H1 (cell line): Measurements from ENCODE around the gene KCNAB3. TPM values are rescaled to one million over a fixed set of nuclear protein-coding genes. Genes with fewer than 3 reads are reported as not detected.

Experiments
- CTCF ChIA-PET: fragments of 300-600 bp; sonication (Branson Sonifier 250); formaldehyde crosslinking; loops from one replicate; lab custom pipeline; 2021; ENCODE audit not compliant: partially characterized antibody; lab: Charles Lee
- POLR2A ChIA-PET: fragments of 300-600 bp; sonication (Branson Sonifier 250); formaldehyde crosslinking; loops from one replicate; lab custom pipeline; 2021; ENCODE audit warnings: inconsistent platforms; ENCODE audit not compliant: partially characterized antibody; lab: Charles Lee
- DNase-seq, 2 experiments: peaks; one replicate each; pipeline versions ENCODE4 v3.0.0 to v3.0.0-alpha.2; 2010 to 2022; ENCODE audit warnings: low spot score in 2 of 2, low read depth in 1 of 2, mixed read lengths in 1 of 2
- FAIRE-seq: peaks from 2 replicates; lab custom pipeline; 2011; peaks lifted over from hg19 to GRCh38; lab: Jason Lieb, UNC
- H2AFZ ChIP-seq: 2 replicates; pipeline ENCODE4 v1.8.1; 2012; ENCODE audit warnings: low read length, inconsistent platforms
- H2AK5ac ChIP-seq: 2 replicates; pipeline ENCODE4 v1.6.1; 2013; ENCODE audit warnings: low read depth, low read length
- H2BK120ac ChIP-seq: replicated peaks from 2 replicates; pipeline ENCODE3; 2013; ENCODE audit warnings: low read depth, low read length, inconsistent platforms
- H2BK12ac ChIP-seq: 2 replicates; pipeline ENCODE4 v1.6.1; 2013; ENCODE audit warnings: low read depth, low read length
- H2BK15ac ChIP-seq: 2 replicates; pipeline ENCODE4 v1.6.1; 2013; ENCODE audit warnings: low read length
- H2BK20ac ChIP-seq: 2 replicates; pipeline ENCODE4 v1.6.1; 2013; ENCODE audit warnings: low read length
- H2BK5ac ChIP-seq: 2 replicates; pipeline ENCODE4 v1.6.1; 2013; ENCODE audit warnings: low read depth, low read length
- H3K14ac ChIP-seq: 2 replicates; pipeline ENCODE4 v1.6.1; 2013; ENCODE audit warnings: inconsistent platforms; ENCODE audit not compliant: insufficient read length
- H3K18ac ChIP-seq: 2 replicates; pipeline ENCODE4 v1.6.1; 2013; ENCODE audit warnings: low read length; ENCODE audit errors: extremely low read depth
- H3K23ac ChIP-seq: 2 replicates; pipeline ENCODE4 v1.6.1; 2013; ENCODE audit warnings: inconsistent platforms; ENCODE audit not compliant: insufficient read length
- H3K23me2 ChIP-seq: 2 replicates; pipeline ENCODE4 v1.6.1; 2013; ENCODE audit warnings: low read depth, low read length
- H3K27ac ChIP-seq: 2 replicates; pipeline ENCODE4 v1.6.1; 2011; ENCODE audit warnings: low read depth, low read length, inconsistent platforms
- H3K27me3 ChIP-seq, 4 experiments: replicated peaks in 1 of 4; 1 replicate in 1 of 4; 2 replicates in 3 of 4; pipeline versions ENCODE4 v1.6.1 to v1.8.1; 2011 to 2013; ENCODE audit warnings: low read length in 3 of 4, mild to moderate bottlenecking in 3 of 4, inconsistent platforms in 2 of 4, mixed read lengths in 2 of 4, moderate library complexity in 1 of 4; ENCODE audit not compliant: control insufficient read depth in 3 of 4, insufficient read depth in 3 of 4; ENCODE audit errors: extremely low read depth in 1 of 4
- H3K36me3 ChIP-seq, 4 experiments: 2 replicates each; pipeline versions ENCODE4 v1.6.1 to v1.8.1; 2011 to 2013; ENCODE audit warnings: mild to moderate bottlenecking in 4 of 4, low read length in 3 of 4, moderate library complexity in 2 of 4, control low read depth in 1 of 4, inconsistent platforms in 1 of 4; ENCODE audit not compliant: insufficient read depth in 4 of 4, control insufficient read depth in 2 of 4
- H3K4ac ChIP-seq: replicated peaks from 2 replicates; pipeline ENCODE3; 2013; ENCODE audit warnings: low read length, low read depth, mixed read lengths, inconsistent platforms; ENCODE audit not compliant: insufficient read length
- H3K4me1 ChIP-seq, 4 experiments: replicated peaks in 1 of 4; 1 replicate in 1 of 4; 2 replicates in 3 of 4; pipeline versions ENCODE4 v1.6.1 to v1.8.1; 2011 to 2013; ENCODE audit warnings: low read length in 3 of 4, inconsistent platforms in 2 of 4, mixed read lengths in 1 of 4; ENCODE audit not compliant: insufficient read depth in 4 of 4, control insufficient read depth in 3 of 4
- H3K4me2 ChIP-seq, 2 experiments: 2 replicates each; pipeline versions ENCODE4 v1.6.1 to v1.8.1; 2011 to 2013; ENCODE audit warnings: low read depth in 2 of 2, low read length in 2 of 2, control low read depth in 1 of 2, inconsistent platforms in 1 of 2, mild to moderate bottlenecking in 1 of 2; ENCODE audit not compliant: insufficient read depth in 1 of 2
- H3K4me3 ChIP-seq, 4 experiments: fragments of 200-600, 300-600 bp in 1 of 4; sonication (generic), shearing (Covaris generic), sonication (Bioruptor Twin) in 1 of 4; 2 replicates each; pipeline versions ENCODE4 v1.5.1 to v1.8.1; 2011 to 2016; ENCODE audit warnings: low read length in 4 of 4, low read depth in 3 of 4, control low read depth in 2 of 4, inconsistent platforms in 2 of 4, mild to moderate bottlenecking in 2 of 4, mixed read lengths in 1 of 4, moderate library complexity in 1 of 4; ENCODE audit not compliant: insufficient read depth in 2 of 4; ENCODE audit errors: extremely low read depth in 1 of 4
- H3K56ac ChIP-seq: replicated peaks from 2 replicates; pipeline ENCODE3; 2013; ENCODE audit warnings: low read depth, mild to moderate bottlenecking, mixed read lengths, low read length, inconsistent platforms; ENCODE audit not compliant: insufficient read length
- H3K79me1 ChIP-seq: 2 replicates; pipeline ENCODE4 v1.6.1; 2013; ENCODE audit warnings: low read depth, low read length, control low read depth
- H3K79me2 ChIP-seq, 2 experiments: 2 replicates each; pipeline versions ENCODE4 v1.6.1 to v1.8.1; 2012 to 2013; ENCODE audit warnings: low read length in 2 of 2, mild to moderate bottlenecking in 2 of 2, inconsistent platforms in 1 of 2; ENCODE audit not compliant: insufficient read depth in 2 of 2, control insufficient read depth in 1 of 2
- H3K9ac ChIP-seq, 4 experiments: replicated peaks in 1 of 4; 1 replicate in 1 of 4; 2 replicates in 3 of 4; pipeline versions ENCODE4 v1.6.1 to v1.8.1; 2011 to 2013; ENCODE audit warnings: low read depth in 3 of 4, low read length in 3 of 4, control low read depth in 2 of 4, mild to moderate bottlenecking in 2 of 4, moderate library complexity in 2 of 4, inconsistent platforms in 1 of 4; ENCODE audit errors: extremely low read depth in 1 of 4
- H3K9me3 ChIP-seq, 2 experiments: 2 replicates each; pipeline versions ENCODE4 v1.6.1 to v1.8.1; 2012 to 2013; ENCODE audit warnings: mild to moderate bottlenecking in 2 of 2, moderate library complexity in 2 of 2, control low read depth in 1 of 2, inconsistent platforms in 1 of 2, low read depth in 1 of 2, low read length in 1 of 2, mixed read lengths in 1 of 2; ENCODE audit not compliant: insufficient read depth in 2 of 2
- H4K20me1 ChIP-seq, 2 experiments: replicated peaks in 1 of 2; 2 replicates each; pipeline versions ENCODE3 to v1.8.1; 2011 to 2013; ENCODE audit warnings: inconsistent platforms in 2 of 2, low read length in 2 of 2, mild to moderate bottlenecking in 1 of 2; ENCODE audit not compliant: insufficient read depth in 2 of 2, control insufficient read depth in 1 of 2
- H4K5ac ChIP-seq: 2 replicates; pipeline ENCODE4 v1.6.1; 2013; ENCODE audit warnings: low read length, low read depth, mixed read lengths, inconsistent platforms; ENCODE audit not compliant: insufficient read length
- H4K8ac ChIP-seq: 2 replicates; pipeline ENCODE4 v1.8.0; 2013; ENCODE audit warnings: mild to moderate bottlenecking, moderate library complexity, low read length, inconsistent platforms; ENCODE audit not compliant: insufficient read depth; ENCODE audit errors: extremely low read depth
- H4K91ac ChIP-seq: replicated peaks from 2 replicates; pipeline ENCODE3; 2013; ENCODE audit warnings: low read length, mixed read lengths, inconsistent platforms; ENCODE audit not compliant: insufficient read length
- EZH2 ChIP-seq: fragments of 200-600 bp; sonication (generic); IDR thresholded peaks from 2 replicates; pipeline ENCODE4 v1.7.1; 2012; ENCODE audit warnings: low read depth, mild to moderate bottlenecking, moderate library complexity, low read length, inconsistent platforms; ENCODE audit not compliant: severe bottlenecking
- GTF2F1 ChIP-seq: IDR thresholded peaks from 2 replicates; pipeline ENCODE4 v1.6.1; 2012; ENCODE audit warnings: low read depth, low read length, improper control_type of control experiment, borderline replicate concordance
- HDAC2 ChIP-seq, 2 experiments: fragments of 300-600 bp in 1 of 2; sonication (generic) in 1 of 2; IDR thresholded peaks; 2 replicates each; pipeline ENCODE4 v1.6.1; 2011 to 2012; ENCODE audit warnings: low read depth in 2 of 2, low read length in 2 of 2, mild to moderate bottlenecking in 2 of 2, moderate library complexity in 2 of 2, borderline replicate concordance in 1 of 2, inconsistent platforms in 1 of 2
- KDM5A ChIP-seq: fragments of 200-600 bp; IDR thresholded peaks from 2 replicates; pipeline ENCODE4 v1.7.1; 2012; ENCODE audit warnings: mild to moderate bottlenecking, low read length, inconsistent platforms, mixed read lengths
- RXRA ChIP-seq: IDR thresholded peaks from 2 replicates; pipeline ENCODE4 v1.6.1; 2011; ENCODE audit warnings: low read depth, mild to moderate bottlenecking, low read length, moderate library complexity; ENCODE audit not compliant: insufficient read depth
- SRF ChIP-seq: IDR thresholded peaks from 2 replicates; pipeline ENCODE4 v1.6.1; 2011; ENCODE audit warnings: mild to moderate bottlenecking, low read depth, low read length, moderate library complexity
- WGBS, 2 experiments: shearing (Covaris generic) in 1 of 2; methylation state at CpG; one replicate each; pipeline versions ENCODE4 v1.1.6 to v1.1.7; 2013 to 2015; ENCODE audit warnings: low lambda C conversion rate in 2 of 2, mixed read lengths in 2 of 2, inconsistent platforms in 1 of 2, low coverage in 1 of 2, missing lambda C conversion rate in 1 of 2; ENCODE audit not compliant: insufficient replicate concordance in 2 of 2, insufficient coverage in 1 of 2, insufficient read length in 1 of 2; ENCODE audit errors: extremely low coverage in 1 of 2, missing lambda C conversion rate in 1 of 2; 5-methylcytosine and 5-hydroxymethylcytosine counted together
- polyA plus RNA-seq, 7 experiments: library from polyadenylated mRNA; depleted of rRNA in 3 of 7; stranded (reverse) in 5 of 7; unstranded in 2 of 7; fragments of >200 nt in 5 of 7; fragments of 200-250 nt in 2 of 7; gene quantifications; 1 replicate in 5 of 7; 2 replicates in 1 of 7; 4 replicates in 1 of 7; pipeline versions ENCODE4 v1.2.1 to v1.2.3, GENCODE V29; 2011 to 2013; ENCODE audit warnings: missing spikeins in 2 of 7, mixed read lengths in 2 of 7
- total RNA-seq: library from RNA; stranded (reverse); fragmentation: NEBNext Ultra II Directional; extraction: Animal tissue kit (Norgen Biotek cat#: 25700); gene quantifications from 2 replicates; pipeline ENCODE4 v1.2.1, GENCODE V29; 2021

The KCNAB3 gene
- total and polyA plus RNA-seq, 2 of the 8 experiments (the other 6 are each of a cell fraction or from before 2014, with no cell fraction given) = 1.7 to 2.4 TPM

DNA sequence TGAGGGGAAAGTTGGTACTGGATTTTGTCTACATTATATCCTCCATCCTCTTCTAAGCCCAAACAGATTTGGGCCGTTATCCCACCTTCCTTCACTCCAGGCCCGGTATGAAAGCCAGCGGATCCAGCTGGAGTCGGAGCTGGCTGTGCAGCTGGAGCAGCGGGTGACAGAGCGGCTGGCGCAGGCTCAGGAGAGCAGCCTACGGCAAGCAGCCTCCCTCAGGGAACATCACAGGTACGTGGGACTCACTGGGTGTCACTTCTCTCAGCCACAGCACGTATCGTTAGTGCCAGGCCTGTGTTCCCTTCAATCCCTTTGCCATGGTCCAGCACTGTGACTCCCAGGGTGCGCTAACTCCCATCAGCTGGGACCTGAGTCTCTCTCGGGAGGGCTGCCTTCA, 13.6 kb upstream of the KCNAB3 start:
- no peak overlapping the region for H3K27ac ChIP-seq
- H3K4ac ChIP-seq = no peak overlapping the region
- H3K18ac ChIP-seq = no peak overlapping the region
- H3K79me1 ChIP-seq = no peaks in the 10 kb centered on the region
- no peaks in the 10 kb centered on the region for H3K4me1 ChIP-seq
- no peak overlapping the region for H4K5ac ChIP-seq
- ChIA-PET CTCF (interaction anchor here (0.6 to 2.7 kb wide), 9 partner anchors 27 to 136 kb away, joined by 3 to 13 read pairs (median 6); no protein-coding TSS in a partner anchor), POLR2A (interaction anchor here (1.7 kb wide), 1 partner anchor 10 kb away, joined by 4 read pairs; no protein-coding TSS in a partner anchor)
- H3K79me2 ChIP-seq = no peaks in the 10 kb centered on the region
- TF ChIP-seq RXRA (no peak), HDAC2 (IDR thresholded peaks at IDR 0.05; ENCODE audit: borderline replicate concordance in 1 of 2, low read depth in 2 of 2, low read length in 2 of 2) (no peak), SRF (no peak), KDM5A (no peak), EZH2 (no peak), GTF2F1 (no peak)
- no peak overlapping the region for H3K4me3 ChIP-seq
- H3K56ac ChIP-seq = no peak overlapping the region
- DNase-seq (no peak), FAIRE-seq (no peak)
- H3K27me3 ChIP-seq = no peaks in the 10 kb centered on the region
- H3K9me3 ChIP-seq = no peaks in the 10 kb centered on the region
- no peak overlapping the region for H2BK120ac ChIP-seq
- no peak overlapping the region for H2BK20ac ChIP-seq
- no peak overlapping the region for H2AK5ac ChIP-seq
- no peaks in the 10 kb centered on the region for H3K23me2 ChIP-seq
- H3K36me3 ChIP-seq = peaks cover 8 to 50% (median 42%) of the 10 kb centered on the region in 4 experiments
- peaks cover 2 to 4% of the 10 kb centered on the region in 2 experiments for H4K20me1 ChIP-seq
- no peak overlapping the region for H2BK15ac ChIP-seq
- no peak overlapping the region for H2AFZ ChIP-seq
- H3K23ac ChIP-seq = no peak overlapping the region
- H3K4me2 ChIP-seq = no peak overlapping the region
- H3K14ac ChIP-seq = no peak overlapping the region
- H4K91ac ChIP-seq = no peak overlapping the region
- H2BK12ac ChIP-seq = no peak overlapping the region
- H4K8ac ChIP-seq = no peak overlapping the region
- no peak overlapping the region for H3K9ac ChIP-seq
- 88% methylated on average over 13 of the region's 13 CpGs; no CpG with 5 or more reads in 1 of the 2 experiments for WGBS, 2 experiments
- H2BK5ac ChIP-seq = no peak overlapping the region
